RWPE1 (cell line): Measurements from ENCODE around the gene RNU7-1.

ENCODE experiments used
- CTCF ChIA-PET: fragments of 350-600 bp; sonication (Branson Sonifier 250); formaldehyde crosslinking; extraction: SDS; loops from one replicate; lab custom pipeline; 2021; lab: Yijun Ruan, JAX
- POLR2A ChIA-PET: fragments of 400-600 bp; formaldehyde crosslinking; extraction: SDS; loops from one replicate; lab custom pipeline; 2020; ENCODE audit warnings: antibody characterized with exemption; ENCODE audit not compliant: low non-redundant PET; lab: Yijun Ruan, JAX
- DNase-seq: peaks from one replicate; pipeline ENCODE4 v3.0.0; 2012; ENCODE audit warnings: low spot score
- H3K27ac ChIP-seq: fragments of 450-650 bp; 2 replicates; pipeline ENCODE4 v1.5.1; 2017
- CTCF ChIP-seq: fragments of 450-650 bp; conservative IDR thresholded peaks from 2 replicates; pipeline ENCODE4 v1.5.1; 2017; ENCODE audit warnings: low read depth, mild to moderate bottlenecking

RNU7-1 gene

GRCh38 chr12:6947615-6948014 lies 4.0 kb downstream of the RNU7-1 start:
- CTCF ChIA-PET = interaction anchor here (1.0 to 1.2 kb wide), 2 partner anchors 17 to 23 kb away, joined by 4 to 5 read pairs; no protein-coding TSS in a partner anchor
- POLR2A ChIA-PET = interaction anchor here (0.7 kb wide), 1 partner anchor 17 kb away, joined by 3 read pairs; no protein-coding TSS in a partner anchor
- no peak overlapping the region for H3K27ac ChIP-seq
- TF ChIP-seq CTCF = no peak
- DNase-seq = no peak

- H3K27ac ChIP-seq = no peak overlapping the region
- ChIA-PET CTCF (interaction anchor here (1.0 to 1.1 kb wide), 2 partner anchors 13 to 76 kb away, joined by 3 to 6 read pairs; no protein-coding TSS in a partner anchor), POLR2A (interaction anchor here (0.6 to 0.7 kb wide), 2 partner anchors 13 to 52 kb away, joined by 3 read pairs; no protein-coding TSS in a partner anchor)
- TF ChIP-seq CTCF = no peak
- DNase-seq = no peak
Measured at GRCh38 chr12:6948873-6949594, 5.4 kb downstream of the RNU7-1 start.

- CTCF ChIA-PET = interaction anchor here (0.6 kb wide), 2 partner anchors 10 to 53 kb away, joined by 3 read pairs; no protein-coding TSS in a partner anchor
- POLR2A ChIA-PET = interaction anchor here (0.6 kb wide), 1 partner anchor 36 kb away, joined by 3 read pairs; no protein-coding TSS in a partner anchor
- no peak for TF ChIP-seq CTCF
Measured at GRCh38 chr12:6950401-6950801, 6.8 kb downstream of the RNU7-1 start.

GRCh38 chr12:6950811-6951540 lies 7.4 kb downstream of the RNU7-1 start, which contains the start of gene PTPN6:
Gene PTPN6 (plus strand): TSS chr12:6951356. CDS start chr12:6951513, 157 bp downstream.
- CTCF ChIA-PET = no interaction called here
- POLR2A ChIA-PET = no interaction called here

More at GRCh38 chr12:6950401-6950801, 6.8 kb downstream of the RNU7-1 start:
- H3K27ac ChIP-seq = no peak overlapping the region
- no peak for DNase-seq

GRCh38 chr12:6951551-6952120 lies 8.0 kb downstream of the RNU7-1 start:
- ChIA-PET CTCF (interaction anchor here (0.6 to 1.3 kb wide), 2 partner anchors 10 to 60 kb away, joined by 3 to 5 read pairs; no protein-coding TSS in a partner anchor), POLR2A (no interaction called here)
- TF ChIP-seq CTCF = no peak
- H3K27ac ChIP-seq = no peak overlapping the region
- no peak for DNase-seq

More at GRCh38 chr12:6950811-6951540, 7.4 kb downstream of the RNU7-1 start, which contains the start of gene PTPN6:
- H3K27ac ChIP-seq = no peak within 1 kb of the TSS
- no peak for DNase-seq
- no peak for TF ChIP-seq CTCF
